SK-N-SH (cell line): ENCODE measurements around the gene PTPN12.

Source experiments
- RAD21 ChIP-seq: IDR thresholded peaks from 2 replicates; pipeline ENCODE4 v1.6.1; 2012; ENCODE audit warnings: mild to moderate bottlenecking, low read length
- YY1 ChIP-seq: IDR thresholded peaks from 2 replicates; pipeline ENCODE4 v1.4.0; 2012; ENCODE audit warnings: low read depth, mild to moderate bottlenecking
- TF ChIP-seq, protein P1 (sequence below): fragments of 200-600 bp; sonication (generic); IDR thresholded peaks from 2 replicates; pipeline ENCODE4 v1.6.1; 2017; ENCODE audit warnings: antibody characterized with exemption, mild to moderate bottlenecking, moderate library complexity

DNA sequence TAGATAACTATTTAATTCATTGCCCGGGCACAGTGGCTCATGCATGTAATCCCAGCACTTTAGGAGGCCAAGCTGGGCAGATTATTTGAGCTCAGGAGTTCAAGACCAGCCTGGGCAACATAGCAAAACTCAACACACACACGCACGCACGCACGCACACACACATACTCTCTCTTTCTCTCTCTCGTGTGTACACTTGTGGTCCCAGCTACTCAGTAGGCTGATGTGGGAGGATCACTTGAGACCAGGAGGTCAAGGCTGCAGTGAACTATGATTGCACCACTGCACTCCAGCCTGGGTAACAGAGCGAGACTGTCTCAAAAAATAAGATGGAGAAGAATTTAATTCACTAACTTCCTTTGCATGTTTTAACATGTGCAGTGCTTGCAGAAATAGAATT lies 38.1 kb downstream of the PTPN12 start:
- TF ChIP-seq YY1 (no peak), RAD21 (no peak)
- TF ChIP-seq, protein P1, sequence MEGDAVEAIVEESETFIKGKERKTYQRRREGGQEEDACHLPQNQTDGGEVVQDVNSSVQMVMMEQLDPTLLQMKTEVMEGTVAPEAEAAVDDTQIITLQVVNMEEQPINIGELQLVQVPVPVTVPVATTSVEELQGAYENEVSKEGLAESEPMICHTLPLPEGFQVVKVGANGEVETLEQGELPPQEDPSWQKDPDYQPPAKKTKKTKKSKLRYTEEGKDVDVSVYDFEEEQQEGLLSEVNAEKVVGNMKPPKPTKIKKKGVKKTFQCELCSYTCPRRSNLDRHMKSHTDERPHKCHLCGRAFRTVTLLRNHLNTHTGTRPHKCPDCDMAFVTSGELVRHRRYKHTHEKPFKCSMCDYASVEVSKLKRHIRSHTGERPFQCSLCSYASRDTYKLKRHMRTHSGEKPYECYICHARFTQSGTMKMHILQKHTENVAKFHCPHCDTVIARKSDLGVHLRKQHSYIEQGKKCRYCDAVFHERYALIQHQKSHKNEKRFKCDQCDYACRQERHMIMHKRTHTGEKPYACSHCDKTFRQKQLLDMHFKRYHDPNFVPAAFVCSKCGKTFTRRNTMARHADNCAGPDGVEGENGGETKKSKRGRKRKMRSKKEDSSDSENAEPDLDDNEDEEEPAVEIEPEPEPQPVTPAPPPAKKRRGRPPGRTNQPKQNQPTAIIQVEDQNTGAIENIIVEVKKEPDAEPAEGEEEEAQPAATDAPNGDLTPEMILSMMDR, result no peak
